ENCODE results near the gene RAB11FIP4. TPM values are rescaled to one million over a fixed set of nuclear protein-coding genes. Genes with fewer than 3 reads are reported as not detected.

The RAB11FIP4 gene
- total RNA-seq, 4 donors from 2014 or later = 41.0 to 173 (median 53.7) TPM

DNA sequence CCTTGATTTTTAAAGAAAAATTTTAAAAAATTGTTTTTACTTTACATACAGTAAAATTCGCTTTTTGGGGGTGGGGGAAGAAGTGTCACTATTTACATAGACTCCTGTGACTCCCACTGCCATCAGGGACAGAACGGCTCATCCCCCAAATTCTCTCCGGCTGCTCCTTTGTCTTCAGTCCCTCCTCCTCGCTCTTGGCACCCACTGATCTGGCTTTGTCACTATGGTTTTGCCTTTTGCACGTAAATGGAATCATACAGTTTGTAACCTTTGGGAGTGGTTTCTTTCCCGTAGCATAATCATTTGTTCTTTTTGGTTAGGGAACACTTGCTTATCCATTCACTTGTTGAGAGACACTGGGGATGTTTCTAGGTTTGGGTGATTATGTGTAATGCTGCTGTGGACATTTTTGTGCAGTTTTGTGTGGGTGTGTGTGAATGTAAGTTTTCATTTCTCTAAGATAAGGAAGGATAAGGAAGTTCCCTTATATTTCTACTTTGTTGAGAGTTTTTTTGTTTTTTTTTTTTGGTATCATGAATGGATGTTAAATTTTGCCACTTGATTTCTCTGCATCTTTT, 27.4 kb downstream of the RAB11FIP4 start:
- in situ Hi-C loops (cut with MboI; ENCODE audit: low pct_ligation_motif_present in 1 of 4, low pct_unique_long_range_greater_than_20kb in 1 of 4, low sequenced_read_pairs in 3 of 4) = no loop called here
- Histone ChIP-seq H3K9me3 (peaks cover 0 to 4% of the 10 kb centered on the region in 2 donors), H3K27ac (no peak overlapping the region), H3K4me3 (no peak overlapping the region), H3K27me3 (no peaks in the 10 kb centered on the region), H3K36me3 (no peaks in the 10 kb centered on the region), H3K4me1 (peaks cover 0 to 5% (median 0%) of the 10 kb centered on the region in 4 donors)
- no peak for TF ChIP-seq POLR2AphosphoS5 (IDR thresholded peaks at IDR 0.05)
- TF ChIP-seq POLR2A (IDR thresholded peaks at IDR 0.05) = no peak
- no peak for TF ChIP-seq EP300 (IDR thresholded peaks at IDR 0.05; ENCODE audit: low read depth)
- no peak for TF ChIP-seq CTCF (IDR thresholded peaks at IDR 0.05)
- no peak for DNase-seq
- WGBS, 2 donors (ENCODE audit: low coverage in 1 of 2) = 40 to 45% methylated on average over 6 of the region's 6 CpGs
- intact Hi-C loops (cut with DNase I; ENCODE audit: low total_unique reads) = no loop called here

DNA sequence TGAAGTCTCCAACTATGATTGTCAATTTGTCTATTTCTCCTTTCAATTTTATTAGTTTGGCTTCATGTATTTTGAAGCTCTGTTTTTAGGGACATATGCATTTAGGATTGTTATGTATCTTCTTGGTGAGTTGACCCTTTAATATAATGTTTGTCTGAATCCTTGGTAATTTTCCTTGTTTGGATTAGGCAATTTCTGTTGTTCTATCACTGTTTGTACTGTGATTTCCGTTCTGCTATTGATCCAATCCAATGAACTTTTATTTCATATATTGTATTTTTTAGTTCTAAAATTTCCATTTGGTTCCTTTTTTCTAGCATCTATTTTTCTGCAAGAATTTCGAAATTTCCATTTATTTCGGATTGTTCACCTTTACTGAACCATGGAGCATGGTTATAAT, 31.0 kb downstream of the RAB11FIP4 start:
- 82 to 87% methylated on average over 3 of the region's 3 CpGs for WGBS, 2 donors (ENCODE audit: low coverage in 1 of 2)
- H3K9me3 ChIP-seq = peaks cover 0 to 4% of the 10 kb centered on the region in 2 donors
- in situ Hi-C loops (cut with MboI; ENCODE audit: low pct_ligation_motif_present in 1 of 4, low pct_unique_long_range_greater_than_20kb in 1 of 4, low sequenced_read_pairs in 3 of 4) = no loop called here

GRCh38 chr17:31424944-31425281, 33.4 kb downstream of the RAB11FIP4 start:
- no peak overlapping the region for H3K4me3 ChIP-seq
- no peaks in the 10 kb centered on the region for H3K36me3 ChIP-seq
- DNase-seq = no peak
- no peaks in the 10 kb centered on the region for H3K27me3 ChIP-seq
- peaks cover 0 to 4% of the 10 kb centered on the region in 2 donors for H3K9me3 ChIP-seq
- no peak overlapping the region for H3K27ac ChIP-seq
- 67 to 100% methylated on average over 2 to 5 of the region's 5 CpGs for WGBS, 2 donors (ENCODE audit: low coverage in 1 of 2)
- TF ChIP-seq EP300 (IDR thresholded peaks at IDR 0.05; ENCODE audit: low read depth) (no peak), CTCF (IDR thresholded peaks at IDR 0.05) (no peak), POLR2A (IDR thresholded peaks at IDR 0.05) (no peak), POLR2AphosphoS5 (IDR thresholded peaks at IDR 0.05) (no peak)
- peaks cover 0 to 2% (median 0%) of the 10 kb centered on the region in 4 donors for H3K4me1 ChIP-seq
- intact Hi-C loops (cut with DNase I; ENCODE audit: low total_unique reads) (no loop called here), in situ Hi-C loops (cut with MboI; ENCODE audit: low pct_ligation_motif_present in 1 of 4, low pct_unique_long_range_greater_than_20kb in 1 of 4, low sequenced_read_pairs in 3 of 4) (loop anchor here in 2 of 4 donors (25.0 kb wide), 1 partner anchor 412 kb away; no protein-coding TSS in a partner anchor)

More for the DNA sequence above, 31.0 kb downstream of the RAB11FIP4 start:
- Histone ChIP-seq H3K27ac (no peak overlapping the region), H3K4me1 (peaks cover 0 to 2% (median 0%) of the 10 kb centered on the region in 4 donors), H3K36me3 (no peaks in the 10 kb centered on the region), H3K4me3 (no peak overlapping the region), H3K27me3 (no peaks in the 10 kb centered on the region)
- intact Hi-C loops (cut with DNase I; ENCODE audit: low total_unique reads) = no loop called here
- no peak for TF ChIP-seq EP300 (IDR thresholded peaks at IDR 0.05; ENCODE audit: low read depth)
- DNase-seq = no peak

DNA sequence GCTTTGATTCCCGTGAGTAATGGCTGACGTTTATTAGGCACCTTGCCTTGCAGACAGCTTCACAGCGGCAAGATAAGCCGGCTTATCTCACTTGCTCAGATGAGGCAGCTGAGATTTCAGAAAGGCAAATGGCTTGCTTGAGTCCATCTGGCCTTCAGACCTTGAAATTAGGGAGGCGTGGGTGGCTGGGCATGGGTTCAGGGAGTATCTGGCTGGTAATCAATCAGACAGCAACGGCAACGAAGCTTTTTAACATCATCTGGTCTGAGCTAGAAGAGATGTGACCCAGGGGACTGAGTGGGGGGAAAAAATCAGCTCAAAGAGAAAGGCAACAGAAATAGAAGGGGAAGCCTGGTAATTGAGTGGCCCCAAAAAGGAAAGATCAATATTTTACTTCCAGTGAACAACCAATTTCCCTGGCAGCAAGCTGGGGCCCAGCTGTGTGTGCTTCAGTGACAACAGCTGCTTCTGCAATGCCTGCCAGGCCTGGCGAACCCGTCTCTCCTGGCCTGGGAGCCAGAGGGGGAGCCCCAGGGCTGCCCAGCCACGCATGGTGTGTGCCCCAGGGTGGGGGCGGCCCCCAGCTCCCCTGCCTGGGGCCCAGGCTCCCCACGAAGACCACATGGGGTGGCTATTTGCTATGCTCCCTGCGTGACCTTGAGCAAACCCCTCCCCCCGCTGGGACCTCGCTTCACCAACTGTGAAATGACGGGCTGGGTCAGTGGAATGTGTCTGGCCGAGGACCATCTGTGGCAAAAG, 34.0 kb downstream of the RAB11FIP4 start:
- Histone ChIP-seq H3K9me3 (peaks cover 0 to 4% of the 10 kb centered on the region in 2 donors), H3K27me3 (no peaks in the 10 kb centered on the region), H3K27ac (no peak overlapping the region), H3K36me3 (no peaks in the 10 kb centered on the region), H3K4me3 (no peak overlapping the region), H3K4me1 (peaks cover 0 to 2% (median 0%) of the 10 kb centered on the region in 4 donors)
- TF ChIP-seq POLR2A (IDR thresholded peaks at IDR 0.05) (no peak), CTCF (IDR thresholded peaks at IDR 0.05) (no peak), POLR2AphosphoS5 (IDR thresholded peaks at IDR 0.05) (no peak), EP300 (IDR thresholded peaks at IDR 0.05; ENCODE audit: low read depth) (no peak)
- DNase-seq = no peak
- 42% methylated on average over 17 of the region's 17 CpGs; no CpG with 5 or more reads in 1 of the 2 donors for WGBS, 2 donors (ENCODE audit: low coverage in 1 of 2)
- in situ Hi-C loops (cut with MboI; ENCODE audit: low pct_ligation_motif_present in 1 of 4, low pct_unique_long_range_greater_than_20kb in 1 of 4, low sequenced_read_pairs in 3 of 4) = loop anchor here in 2 of 4 donors (25.0 kb wide), 1 partner anchor 412 kb away; no protein-coding TSS in a partner anchor
- intact Hi-C loops (cut with DNase I; ENCODE audit: low total_unique reads) = no loop called here

Measured in transverse colon (tissue), 4 donors.